AG04449 (cell line): ENCODE data around the gene HBA1.
"Not testable (repeated sequence)": the region's sequence is repeated elsewhere in the genome, so short reads cannot be mapped to it uniquely, and the experiment has no call there.

Experiments
- CTCF ChIA-PET: fragments of 350-600 bp; formaldehyde crosslinking; extraction: SDS; loops from one replicate; lab custom pipeline; 2021; ENCODE audit warnings: antibody characterized with exemption; lab: Yijun Ruan, JAX
- POLR2A ChIA-PET: fragments of 400-600, 350-600 bp; formaldehyde crosslinking; extraction: SDS; loops from one replicate; lab custom pipeline; 2020; ENCODE audit warnings: antibody characterized with exemption, inconsistent platforms; lab: Yijun Ruan, JAX
- DNase-seq: peaks from one replicate; pipeline ENCODE4 v3.0.0-alpha.2; 2010; ENCODE audit warnings: low read depth, low spot score
- H3K4me3 ChIP-seq: 2 replicates; pipeline ENCODE4 v1.5.1; 2011; ENCODE audit warnings: low read depth, mild to moderate bottlenecking, control low read depth, low read length
- TF ChIP-seq, protein P1 (sequence below): IDR thresholded peaks from one replicate; pipeline ENCODE4 v1.5.1; 2011; ENCODE audit warnings: mild to moderate bottlenecking, moderate library complexity, low read length, control low read depth, inconsistent platforms; ENCODE audit not compliant: insufficient read depth; ENCODE audit errors: missing control alignments

Gene HBA1

GRCh38 chr16:200388-200787, 23.9 kb downstream of the HBA1 start:
- ChIA-PET CTCF (interaction anchor here (0.8 to 3.0 kb wide), 3 partner anchors 11 to 27 kb away, joined by 3 to 8 read pairs (median 5); no protein-coding TSS in a partner anchor), POLR2A (no interaction called here)
- peak; percentile 44 for DNase-seq
- TF ChIP-seq, protein P1, sequence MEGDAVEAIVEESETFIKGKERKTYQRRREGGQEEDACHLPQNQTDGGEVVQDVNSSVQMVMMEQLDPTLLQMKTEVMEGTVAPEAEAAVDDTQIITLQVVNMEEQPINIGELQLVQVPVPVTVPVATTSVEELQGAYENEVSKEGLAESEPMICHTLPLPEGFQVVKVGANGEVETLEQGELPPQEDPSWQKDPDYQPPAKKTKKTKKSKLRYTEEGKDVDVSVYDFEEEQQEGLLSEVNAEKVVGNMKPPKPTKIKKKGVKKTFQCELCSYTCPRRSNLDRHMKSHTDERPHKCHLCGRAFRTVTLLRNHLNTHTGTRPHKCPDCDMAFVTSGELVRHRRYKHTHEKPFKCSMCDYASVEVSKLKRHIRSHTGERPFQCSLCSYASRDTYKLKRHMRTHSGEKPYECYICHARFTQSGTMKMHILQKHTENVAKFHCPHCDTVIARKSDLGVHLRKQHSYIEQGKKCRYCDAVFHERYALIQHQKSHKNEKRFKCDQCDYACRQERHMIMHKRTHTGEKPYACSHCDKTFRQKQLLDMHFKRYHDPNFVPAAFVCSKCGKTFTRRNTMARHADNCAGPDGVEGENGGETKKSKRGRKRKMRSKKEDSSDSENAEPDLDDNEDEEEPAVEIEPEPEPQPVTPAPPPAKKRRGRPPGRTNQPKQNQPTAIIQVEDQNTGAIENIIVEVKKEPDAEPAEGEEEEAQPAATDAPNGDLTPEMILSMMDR = no peak
- no peak overlapping the region for H3K4me3 ChIP-seq

GRCh38 chr16:203246-203645, 26.8 kb downstream of the HBA1 start:
- CTCF ChIA-PET = no interaction called here

GRCh38 chr16:204046-204445, 27.6 kb downstream of the HBA1 start:
- DNase-seq, H3K4me3 ChIP-seq, POLR2A ChIA-PET: not testable (repeated sequence)
- CTCF ChIA-PET = interaction anchor here (1.2 kb wide), 1 partner anchor 158 kb away, joined by 3 read pairs; no protein-coding TSS in a partner anchor

More at GRCh38 chr16:203246-203645, 26.8 kb downstream of the HBA1 start:
- no peak overlapping the region for H3K4me3 ChIP-seq
- TF ChIP-seq, protein P1 = no peak
- POLR2A ChIA-PET = no interaction called here
- DNase-seq = no peak

DNA sequence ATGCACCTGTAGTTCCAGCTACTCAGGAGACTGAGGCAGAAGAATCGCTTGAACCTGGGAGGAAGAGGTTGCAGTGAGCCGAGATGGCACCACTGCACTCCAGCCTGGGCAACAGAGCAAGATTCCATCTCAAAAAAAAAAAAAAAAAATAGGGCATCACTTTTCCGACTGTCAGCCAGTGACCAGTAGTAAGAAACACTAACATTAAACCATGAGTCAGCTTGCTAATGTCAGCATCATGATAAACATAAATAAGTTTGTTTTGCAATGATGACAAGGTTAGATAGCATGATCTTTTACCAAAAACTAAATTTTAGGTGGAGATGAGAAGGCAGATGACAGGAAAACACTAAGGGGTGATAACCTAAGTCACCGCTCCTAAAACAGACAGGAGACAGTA, 32.9 kb downstream of the HBA1 start:
- H3K4me3 ChIP-seq, POLR2A ChIA-PET, DNase-seq: not testable (repeated sequence)
- CTCF ChIA-PET = interaction anchor here (0.9 to 4.7 kb wide), 3 partner anchors 19 to 102 kb away, joined by 3 to 23 read pairs (median 3); partner anchors contain the start of gene HBQ1

DNA sequence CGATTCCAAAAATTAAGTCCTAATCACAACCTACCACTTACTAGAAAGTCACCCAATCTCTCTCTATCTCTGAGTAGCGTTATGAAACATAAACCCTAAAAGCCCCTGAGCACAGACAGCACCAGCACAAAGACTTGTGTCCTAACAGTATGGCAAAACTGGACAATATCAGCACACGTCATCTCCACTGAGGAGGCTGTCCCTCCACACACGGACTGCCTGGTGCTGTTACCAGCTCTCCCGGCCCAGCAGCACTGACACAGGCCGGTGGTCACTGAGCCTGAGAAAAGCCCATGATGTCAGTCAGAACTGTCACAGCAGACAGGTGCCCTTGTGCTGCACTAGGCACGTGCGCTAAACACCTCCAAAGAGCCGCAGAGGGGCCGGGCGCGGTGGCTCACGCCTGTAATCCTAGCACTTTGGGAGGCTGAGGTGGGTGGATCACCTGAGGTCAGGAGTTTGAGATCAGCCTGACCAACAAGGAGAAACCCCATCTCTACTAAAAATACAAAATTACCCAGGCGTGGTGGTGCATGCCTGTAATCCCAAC, 35.2 kb downstream of the HBA1 start:
- DNase-seq, H3K4me3 ChIP-seq, POLR2A ChIA-PET: not testable (repeated sequence)
- CTCF ChIA-PET = interaction anchor here (0.9 to 2.8 kb wide), 3 partner anchors 12 to 138 kb away, joined by 3 to 8 read pairs (median 7); no protein-coding TSS in a partner anchor

- H3K4me3 ChIP-seq = no peak overlapping the region
- POLR2A ChIA-PET = interaction anchor here (0.6 kb wide), 1 partner anchor 128 kb away, joined by 3 read pairs; no protein-coding TSS in a partner anchor
- TF ChIP-seq, protein P1 = no peak
- DNase-seq = no peak
- CTCF ChIA-PET = interaction anchor here (1.0 to 1.3 kb wide), 2 partner anchors 9 to 139 kb away, joined by 3 to 7 read pairs; no protein-coding TSS in a partner anchor
These were observed 36.5 kb downstream of the HBA1 start for GRCh38 chr16:212999-213398.

DNA sequence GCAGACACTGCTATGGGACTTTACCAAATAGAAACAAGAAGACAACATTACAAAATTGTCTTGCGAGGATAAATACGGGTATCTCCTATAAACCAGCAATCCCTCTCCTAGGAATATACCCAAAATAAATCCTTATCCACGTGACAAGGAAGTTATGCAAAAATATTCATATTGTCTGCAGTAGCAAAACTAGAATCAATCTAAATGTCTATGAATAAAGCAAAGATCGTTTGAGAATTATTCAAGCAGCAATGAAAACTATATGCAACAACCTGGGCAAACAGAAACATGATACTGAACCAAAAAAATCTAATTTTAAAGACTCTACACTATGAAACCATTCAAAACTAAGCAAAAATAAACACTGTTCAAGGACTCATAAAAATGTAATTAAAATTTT, 43.5 kb downstream of the HBA1 start:
- DNase-seq = no peak
- TF ChIP-seq, protein P1 = no peak
- no peak overlapping the region for H3K4me3 ChIP-seq
- CTCF ChIA-PET = interaction anchor here (0.9 kb wide), 1 partner anchor 38 kb away, joined by 3 read pairs; no protein-coding TSS in a partner anchor
- POLR2A ChIA-PET = no interaction called here
